Vagina (tissue), 2 donors: ENCODE results near the gene RUVBL1. TPM values are rescaled to one million over a fixed set of nuclear protein-coding genes. Genes with fewer than 3 reads are reported as not detected.

Source experiments
- DNase-seq, 2 donors: peaks; one replicate each; pipeline ENCODE4 v3.0.0-alpha.2; 2017; ENCODE audit errors: extremely low spot score in 2 of 2
- H3K27ac ChIP-seq: fragments of 200-600 bp; sonication (generic); one replicate; pipeline ENCODE4 v1.5.1; 2019
- H3K27me3 ChIP-seq: fragments of 200-600 bp; sonication (generic); one replicate; pipeline ENCODE4 v1.5.1; 2019
- H3K36me3 ChIP-seq, 2 donors: fragments of 200-600 bp; sonication (generic); one replicate each; pipeline ENCODE4 v1.5.1; 2017 to 2019
- H3K4me1 ChIP-seq: fragments of 200-600 bp; sonication (generic); one replicate; pipeline ENCODE4 v1.5.1; 2019
- H3K4me3 ChIP-seq, 2 donors: fragments of 200-600 bp; sonication (generic); 1 replicate in 1 of 2; 2 replicates in 1 of 2; pipeline ENCODE4 v1.5.1; 2016 to 2019
- H3K9me3 ChIP-seq: fragments of 200-600 bp; sonication (generic); one replicate; pipeline ENCODE4 v1.5.1; 2019
- CTCF ChIP-seq, 3 experiments: fragments of 450-650 bp in 2 of 3; fragments of 200-600 bp in 1 of 3; sonication (generic) in 1 of 3; IDR thresholded peaks; one replicate each; pipeline ENCODE4 v1.5.1; 2017 to 2019; ENCODE audit warnings: antibody characterized with exemption in 3 of 3, mild to moderate bottlenecking in 2 of 3, moderate library complexity in 2 of 3
- POLR2A ChIP-seq, 2 donors: fragments of 450-650 bp; IDR thresholded peaks; one replicate each; pipeline ENCODE4 v1.6.1; 2017; ENCODE audit warnings: antibody characterized with exemption in 2 of 2, mild to moderate bottlenecking in 2 of 2, moderate library complexity in 2 of 2
- POLR2AphosphoS5 ChIP-seq, 2 donors: sonication (generic); formaldehyde crosslinking; IDR thresholded peaks; one replicate each; pipeline ENCODE4 v1.9.0; 2017; ENCODE audit warnings: antibody characterized with exemption in 2 of 2, mild to moderate bottlenecking in 2 of 2, low read depth in 1 of 2; ENCODE audit not compliant: insufficient read depth in 1 of 2
- intact Hi-C: fragments of 100-400 bp; cut with DNase I; formaldehyde crosslinking; loops from one replicate; pipeline ENCODE4 v1.15.1; 2023
- total RNA-seq: library from RNA; depleted of rRNA; stranded (reverse); fragments of >200 nt; gene quantifications from one replicate; pipeline ENCODE4 v1.2.3, GENCODE V29; 2016

The RUVBL1 gene
- total RNA-seq, 1 donor from 2014 or later, result 26.0 TPM

GRCh38 chr3:128066114-128066513 lies 57.5 kb downstream of the RUVBL1 start:
- Histone ChIP-seq H3K27ac (no peak overlapping the region), H3K4me1 (no peaks in the 10 kb centered on the region), H3K4me3 (no peak overlapping the region), H3K9me3 (no peaks in the 10 kb centered on the region), H3K36me3 (peaks cover 9 to 99% of the 10 kb centered on the region in 2 donors), H3K27me3 (no peaks in the 10 kb centered on the region)
- no peak for DNase-seq
- intact Hi-C loops, result no loop called here
- TF ChIP-seq POLR2A (IDR thresholded peaks at IDR 0.05) (no peak), POLR2AphosphoS5 (IDR thresholded peaks at IDR 0.05; ENCODE audit: insufficient read depth in 1 of 2, low read depth in 1 of 2) (no peak), CTCF (IDR thresholded peaks at IDR 0.05) (no peak)

- no peak for TF ChIP-seq POLR2A (IDR thresholded peaks at IDR 0.05)
- TF ChIP-seq POLR2AphosphoS5 (IDR thresholded peaks at IDR 0.05; ENCODE audit: insufficient read depth in 1 of 2, low read depth in 1 of 2), result no peak
- no peak for TF ChIP-seq CTCF (IDR thresholded peaks at IDR 0.05)
- Histone ChIP-seq H3K36me3 (peaks cover 13 to 100% of the 10 kb centered on the region in 2 donors), H3K4me1 (no peaks in the 10 kb centered on the region)
Measured at GRCh38 chr3:128064962-128065361, 58.6 kb downstream of the RUVBL1 start.

DNA sequence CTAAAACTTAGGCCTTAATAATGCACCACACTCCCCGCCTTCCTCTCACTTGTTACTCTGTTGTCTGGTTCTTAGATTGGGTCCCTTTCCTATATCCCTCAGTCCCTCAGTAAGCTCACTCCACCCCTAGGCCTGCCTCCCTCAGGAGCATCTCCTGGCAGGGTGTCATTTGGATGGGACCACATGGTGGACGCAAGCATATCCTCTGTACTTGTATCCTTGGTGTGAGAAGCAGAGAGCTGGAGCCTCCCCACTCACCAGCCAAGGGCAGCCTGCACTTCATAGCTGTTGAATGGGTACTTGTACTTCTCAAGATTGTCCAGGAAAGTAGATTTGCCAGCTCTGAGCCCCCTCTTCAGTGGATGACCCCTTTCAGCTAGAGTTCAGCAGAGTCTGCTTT lies 59.7 kb downstream of the RUVBL1 start:
- H3K4me1 ChIP-seq, result no peaks in the 10 kb centered on the region
- H3K4me3 ChIP-seq, result no peak overlapping the region
- DNase-seq, result no peak
- H3K36me3 ChIP-seq, result peaks cover 13 to 99% of the 10 kb centered on the region in 2 donors
- H3K27me3 ChIP-seq, result no peaks in the 10 kb centered on the region
- TF ChIP-seq POLR2A (IDR thresholded peaks at IDR 0.05) (no peak), CTCF (IDR thresholded peaks at IDR 0.05) (no peak), POLR2AphosphoS5 (IDR thresholded peaks at IDR 0.05; ENCODE audit: insufficient read depth in 1 of 2, low read depth in 1 of 2) (no peak)
- H3K9me3 ChIP-seq, result no peaks in the 10 kb centered on the region
- intact Hi-C loops, result no loop called here
- H3K27ac ChIP-seq, result no peak overlapping the region

More at GRCh38 chr3:128064962-128065361, 58.6 kb downstream of the RUVBL1 start:
- Histone ChIP-seq H3K27ac (no peak overlapping the region), H3K4me3 (no peak overlapping the region), H3K27me3 (no peaks in the 10 kb centered on the region), H3K9me3 (no peaks in the 10 kb centered on the region)
- no peak for DNase-seq
- intact Hi-C loops, result no loop called here

DNA sequence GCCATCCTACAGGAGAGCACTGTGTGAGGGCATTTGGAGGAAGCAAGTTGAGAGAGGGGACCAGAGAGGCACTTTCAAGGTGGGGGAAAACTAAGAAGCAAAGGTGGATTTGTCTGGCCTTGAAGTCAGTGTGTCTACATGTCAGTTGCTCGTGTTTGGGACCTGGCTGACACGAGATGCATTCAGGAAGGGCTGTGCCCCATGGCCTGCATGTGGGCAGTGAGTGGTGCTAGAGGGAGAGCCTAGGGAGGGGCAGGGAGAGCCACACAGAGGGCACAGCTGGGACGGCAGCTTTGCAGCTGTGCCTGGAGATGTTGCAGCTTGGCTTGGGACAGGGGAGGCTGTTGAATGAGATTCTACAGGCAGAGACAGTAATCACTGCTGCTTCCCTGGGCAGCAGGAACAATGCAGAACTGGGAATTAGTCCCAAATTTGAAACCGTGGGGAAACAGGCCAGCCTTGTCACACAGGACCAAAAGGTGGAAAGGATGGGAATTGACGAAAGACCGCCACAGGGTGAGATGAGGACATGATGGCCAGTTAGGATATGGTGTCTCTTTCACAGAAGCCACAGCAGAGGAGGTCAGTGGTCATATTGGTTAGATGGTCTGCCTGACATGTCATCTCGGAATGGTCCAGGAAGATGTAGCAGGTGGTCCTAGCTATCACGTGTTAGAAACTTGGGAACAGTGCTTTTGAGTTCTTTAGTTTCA lies 61.4 kb downstream of the RUVBL1 start:
- H3K36me3 ChIP-seq, result peaks cover 13 to 95% of the 10 kb centered on the region in 2 donors
- intact Hi-C loops, result no loop called here

More for the DNA sequence above, 61.4 kb downstream of the RUVBL1 start:
- DNase-seq, result no peak
- Histone ChIP-seq H3K27ac (no peak overlapping the region), H3K9me3 (no peaks in the 10 kb centered on the region), H3K27me3 (no peaks in the 10 kb centered on the region), H3K4me3 (no peak overlapping the region), H3K4me1 (no peaks in the 10 kb centered on the region)
- TF ChIP-seq POLR2AphosphoS5 (IDR thresholded peaks at IDR 0.05; ENCODE audit: insufficient read depth in 1 of 2, low read depth in 1 of 2) (no peak), POLR2A (IDR thresholded peaks at IDR 0.05) (no peak), CTCF (IDR thresholded peaks at IDR 0.05) (no peak)
